K562 (cell line): Measurements from ENCODE around the gene ZNF597. TPM values are rescaled to one million over a fixed set of nuclear protein-coding genes. Genes with fewer than 3 reads are reported as not detected.

Experiments
- ARID4B ChIP-seq: sonication (generic); formaldehyde crosslinking; IDR thresholded peaks from 2 replicates; pipeline ENCODE4 v1.8.0; 2022; ENCODE audit warnings: mild to moderate bottlenecking, missing genetic modification reagents
- CBX5 ChIP-seq: IDR thresholded peaks from 2 replicates; pipeline ENCODE4 v1.6.1; 2014; ENCODE audit warnings: low read depth, borderline replicate concordance
- COPS2 ChIP-seq: fragments of 450-650 bp; conservative IDR thresholded peaks from 2 replicates; pipeline ENCODE4 v1.6.1; 2016; ENCODE audit warnings: mild to moderate bottlenecking, moderate library complexity
- CTBP1 ChIP-seq: fragments of 450-650 bp; IDR thresholded peaks from 2 replicates; pipeline ENCODE4 v1.6.1; 2016; ENCODE audit warnings: borderline replicate concordance
- EGR1 ChIP-seq: fragments of 450-650 bp; conservative IDR thresholded peaks from 2 replicates; pipeline ENCODE4 v1.6.1; 2017; ENCODE audit warnings: mild to moderate bottlenecking
- MYC ChIP-seq, 2 experiments: fragments of 250-450 bp in 1 of 2; sonication (Bioruptor Pico) in 1 of 2; IDR thresholded peaks; 2 replicates each; pipeline versions ENCODE4 v1.5.1 to v1.6.1; 2012 to 2021; ENCODE audit warnings: low read depth in 2 of 2, borderline replicate concordance in 1 of 2, improper control_type of control experiment in 1 of 2, low read length in 1 of 2, mild to moderate bottlenecking in 1 of 2, moderate library complexity in 1 of 2
- POLR2B ChIP-seq: fragments of 450-650 bp; IDR thresholded peaks from 2 replicates; pipeline ENCODE4 v1.6.1; 2018; ENCODE audit warnings: low read depth; ENCODE audit not compliant: partially characterized antibody
- PYGO2 ChIP-seq: fragments of 450-650 bp; IDR thresholded peaks from 2 replicates; pipeline ENCODE4 v1.6.1; 2016; ENCODE audit warnings: mild to moderate bottlenecking, missing genetic modification characterization, moderate library complexity, missing compliant biosample characterization
- RREB1 ChIP-seq: fragments of 250-450 bp; sonication (Bioruptor Pico); IDR thresholded peaks from 2 replicates; pipeline ENCODE4 v1.4.0; 2020
- SREBF2 ChIP-seq: sonication (generic); formaldehyde crosslinking; IDR thresholded peaks from 2 replicates; pipeline ENCODE4 v1.4.0; 2020; ENCODE audit warnings: mild to moderate bottlenecking, missing genetic modification reagents
- TCF15 ChIP-seq: fragments of 250-450 bp; sonication (Bioruptor Pico); IDR thresholded peaks from 2 replicates; pipeline ENCODE4 v1.8.0; 2022; ENCODE audit warnings: moderate library complexity, mild to moderate bottlenecking, inconsistent platforms
- TCF7 ChIP-seq: sonication (generic); IDR thresholded peaks from 2 replicates; pipeline ENCODE4 v1.6.1; 2016; ENCODE audit warnings: antibody characterized with exemption, borderline replicate concordance
- ZBED1 ChIP-seq: IDR thresholded peaks from 2 replicates; pipeline ENCODE4 v1.6.1; 2014
- ZBTB5 ChIP-seq: fragments of 450-650 bp; IDR thresholded peaks from 2 replicates; pipeline ENCODE4 v1.6.1; 2017; ENCODE audit warnings: antibody characterized with exemption
- ZNF41 ChIP-seq: fragments of 250-450 bp; sonication (Bioruptor Pico); conservative IDR thresholded peaks from 2 replicates; pipeline ENCODE4 v1.4.0; 2020; ENCODE audit warnings: mild to moderate bottlenecking
- ZNF436 ChIP-seq: fragments of 250-450, 450-650 bp; sonication (Bioruptor Pico); formaldehyde crosslinking; IDR thresholded peaks from 2 replicates; pipeline ENCODE4 v1.7.0; 2020; ENCODE audit warnings: mild to moderate bottlenecking
- polyA plus RNA-seq, 8 experiments: library from polyadenylated mRNA; depleted of rRNA in 4 of 8; stranded (reverse) in 5 of 8; unstranded in 3 of 8; fragments of >200 nt; fragmentation: Nextera tagmentation in 2 of 8; fragmentation: Illumina TruSeq in 1 of 8; extraction: Ambion mirVana in 2 of 8; extraction: Trizol in 1 of 8; gene quantifications; 2 replicates each; pipeline versions ENCODE4 v1.2.1 to v1.2.3, GENCODE V29; 2011 to 2014; ENCODE audit warnings: inconsistent platforms in 1 of 8, missing spikeins in 1 of 8
- total RNA-seq, 7 experiments: library from RNA; depleted of rRNA in 6 of 7; stranded (reverse); fragments of >200 nt in 6 of 7; fragmentation: Illumina TruSeq in 2 of 7; extraction: Trizol in 2 of 7; gene quantifications; 2 replicates each; pipeline versions ENCODE4 v1.2.1 to v1.2.3, GENCODE V29; 2011 to 2021; ENCODE audit warnings: low replicate concordance in 1 of 7

ZNF597 gene
- total and polyA plus RNA-seq, 9 of the 15 experiments (the other 6 are each of a cell fraction or from before 2014, with no cell fraction given), result 0.14 to 0.68 (median 0.42) TPM

- no peak for TF ChIP-seq MYC (IDR thresholded peaks at IDR 0.05; ENCODE audit: low read depth, low read length)
- TF ChIP-seq MYC (CRISPR knock-in tag; IDR thresholded peaks at IDR 0.05; ENCODE audit: borderline replicate concordance, low read depth), result no peak
- no peak for TF ChIP-seq PYGO2 (tag)
- no peak for TF ChIP-seq ZBTB5
- TF ChIP-seq ARID4B (CRISPR knock-in tag), result no peak
- no peak for TF ChIP-seq COPS2
- peak; percentile 27; the same call in 1 of the 2 replicates for TF ChIP-seq CTBP1
- TF ChIP-seq TCF15 (CRISPR knock-in tag), result no peak
- no peak for TF ChIP-seq ZBED1
- TF ChIP-seq ZNF41 (CRISPR knock-in tag), result no peak
- TF ChIP-seq ZNF436, result no peak
- TF ChIP-seq SREBF2, result no peak
- TF ChIP-seq CBX5, result no peak
- no peak for TF ChIP-seq POLR2B
- 0 out of 2 replicates have a peak, but pooled peaks have one; percentile 13 for TF ChIP-seq EGR1
- TF ChIP-seq RREB1 (CRISPR knock-in tag), result no peak
- no peak for TF ChIP-seq TCF7
These were observed 47.8 kb upstream of the ZNF597 start (continued) for GRCh38 chr16:3490911-3491629.
